A673 (cell line): ENCODE results near the gene TMX1.

ENCODE experiments used
- CTCF ChIP-seq: fragments of 300-800, 200-600 bp; sonication (generic); conservative IDR thresholded peaks from 2 replicates; pipeline ENCODE4 v1.5.1; 2017; ENCODE audit warnings: low read depth, mild to moderate bottlenecking, antibody characterized with exemption, low read length, moderate library complexity, mixed read lengths
- EZH2 ChIP-seq: fragments of 200-600 bp; sonication (generic); IDR thresholded peaks from 2 replicates; pipeline ENCODE4 v1.6.1; 2017; ENCODE audit warnings: borderline replicate concordance, low read depth, mild to moderate bottlenecking, mixed read lengths, antibody characterized with exemption, low read length; ENCODE audit not compliant: poor library complexity, severe bottlenecking

DNA sequence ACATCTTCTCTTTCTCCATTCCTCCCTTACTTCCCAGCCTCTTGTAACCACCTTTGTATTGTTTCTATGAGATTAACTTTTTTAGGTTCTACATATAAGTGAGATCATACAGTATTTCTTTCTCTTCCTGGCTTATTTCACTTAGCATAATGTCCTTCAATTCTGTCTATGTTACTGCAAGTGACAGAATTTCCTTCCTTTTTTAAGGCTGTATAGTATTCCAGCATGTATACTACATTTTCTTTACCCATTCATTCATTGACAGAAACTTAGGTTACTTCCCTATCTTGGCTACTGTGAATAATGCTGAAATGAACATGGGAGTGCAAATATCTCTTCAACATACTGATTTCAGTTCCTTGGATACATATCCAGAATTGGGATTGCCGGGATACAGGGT, 18.2 kb downstream of the TMX1 start:
- TF ChIP-seq CTCF (no peak), EZH2 (no peak)
